Skeletal muscle tissue (tissue), 4 donors: ENCODE measurements around the gene RIC8B. TPM values are rescaled to one million over a fixed set of nuclear protein-coding genes. Genes with fewer than 3 reads are reported as not detected.

Source experiments
- H3K27ac ChIP-seq: one replicate; pipeline ENCODE4 v1.7.0; 2013; ENCODE audit warnings: mild to moderate bottlenecking, low read depth, low read length, inconsistent platforms
- H3K27me3 ChIP-seq, 3 donors: one replicate each; pipeline ENCODE4 v1.7.0; 2013; ENCODE audit warnings: low read length in 3 of 3; ENCODE audit not compliant: control insufficient read depth in 3 of 3, insufficient read depth in 3 of 3
- H3K36me3 ChIP-seq, 3 donors: one replicate each; pipeline ENCODE4 v1.7.0; 2013; ENCODE audit warnings: low read length in 3 of 3; ENCODE audit not compliant: control insufficient read depth in 3 of 3, insufficient read depth in 3 of 3
- H3K4me1 ChIP-seq, 3 donors: one replicate each; pipeline ENCODE4 v1.7.0; 2013; ENCODE audit warnings: low read length in 3 of 3, mild to moderate bottlenecking in 3 of 3; ENCODE audit not compliant: control insufficient read depth in 3 of 3, insufficient read depth in 3 of 3
- H3K4me3 ChIP-seq, 3 donors: one replicate each; pipeline ENCODE4 v1.7.0; 2013; ENCODE audit warnings: low read length in 3 of 3
- H3K9ac ChIP-seq, 3 donors: one replicate each; pipeline ENCODE4 v1.7.0; 2013; ENCODE audit warnings: low read length in 3 of 3, mild to moderate bottlenecking in 3 of 3, moderate library complexity in 2 of 3, low read depth in 1 of 3
- H3K9me3 ChIP-seq, 3 donors: one replicate each; pipeline ENCODE4 v1.7.0; 2013; ENCODE audit warnings: low read length in 3 of 3; ENCODE audit not compliant: control insufficient read depth in 3 of 3
- total RNA-seq: library from RNA; depleted of rRNA; stranded (reverse); fragments of >200 nt; gene quantifications from one replicate; pipeline ENCODE4 v1.2.3, GENCODE V29; 2014
- donor health status: Osteomylitis.

The RIC8B gene
- total RNA-seq, 1 donor from 2014 or later: 19.3 TPM

- no peak overlapping the region for H3K27ac ChIP-seq
- H3K9ac ChIP-seq: no peak overlapping the region
- H3K9me3 ChIP-seq: no peaks in the 10 kb centered on the region
- H3K4me3 ChIP-seq: no peak overlapping the region
- H3K36me3 ChIP-seq: peaks cover 4 to 9% (median 5%) of the 10 kb centered on the region in 3 donors
- no peaks in the 10 kb centered on the region for H3K4me1 ChIP-seq
- H3K27me3 ChIP-seq: no peaks in the 10 kb centered on the region
Observed at GRCh38 chr12:106791531-106791930, 17.0 kb downstream of the RIC8B start.

- H3K27ac ChIP-seq: no peak overlapping the region
- no peak overlapping the region for H3K9ac ChIP-seq
- H3K4me3 ChIP-seq: no peak overlapping the region
- H3K9me3 ChIP-seq: no peaks in the 10 kb centered on the region
- no peaks in the 10 kb centered on the region for H3K4me1 ChIP-seq
- H3K27me3 ChIP-seq: no peaks in the 10 kb centered on the region
- H3K36me3 ChIP-seq: peaks cover 4 to 9% (median 5%) of the 10 kb centered on the region in 3 donors
Observed at GRCh38 chr12:106794369-106794768, 19.9 kb downstream of the RIC8B start.

GRCh38 chr12:106801167-106801708, 26.8 kb downstream of the RIC8B start:
- H3K9ac ChIP-seq: no peak overlapping the region
- H3K4me3 ChIP-seq: no peak overlapping the region
- H3K36me3 ChIP-seq: peaks cover 0 to 5% (median 0%) of the 10 kb centered on the region in 3 donors
- H3K9me3 ChIP-seq: no peaks in the 10 kb centered on the region
- no peaks in the 10 kb centered on the region for H3K27me3 ChIP-seq
- H3K4me1 ChIP-seq: peaks cover 6 to 10% (median 6%) of the 10 kb centered on the region in 3 donors
- peak overlapping the region; percentile 59 for H3K27ac ChIP-seq

- Histone ChIP-seq H3K36me3 (peaks cover 0 to 5% (median 0%) of the 10 kb centered on the region in 3 donors), H3K9me3 (no peaks in the 10 kb centered on the region), H3K27ac (peak overlapping the region; percentile 59), H3K4me3 (no peak overlapping the region), H3K9ac (no peak overlapping the region), H3K27me3 (no peaks in the 10 kb centered on the region), H3K4me1 (peaks cover 6 to 10% (median 6%) of the 10 kb centered on the region in 3 donors)
Observed at GRCh38 chr12:106801830-106802533, 27.5 kb downstream of the RIC8B start.

GRCh38 chr12:106804668-106805067, 30.2 kb downstream of the RIC8B start:
- Histone ChIP-seq H3K9me3 (no peaks in the 10 kb centered on the region), H3K4me3 (no peak overlapping the region), H3K27me3 (no peaks in the 10 kb centered on the region), H3K27ac (no peak overlapping the region), H3K36me3 (peaks cover 0 to 5% (median 0%) of the 10 kb centered on the region in 3 donors), H3K9ac (no peak overlapping the region), H3K4me1 (peaks cover 6 to 10% (median 6%) of the 10 kb centered on the region in 3 donors)

GRCh38 chr12:106814714-106815113, 40.2 kb downstream of the RIC8B start:
- Histone ChIP-seq H3K9ac (no peak overlapping the region), H3K4me1 (no peaks in the 10 kb centered on the region), H3K9me3 (no peaks in the 10 kb centered on the region), H3K27me3 (no peaks in the 10 kb centered on the region), H3K36me3 (peaks cover 5 to 14% (median 14%) of the 10 kb centered on the region in 3 donors), H3K4me3 (no peak overlapping the region), H3K27ac (no peak overlapping the region)

GRCh38 chr12:106815741-106816140, 41.3 kb downstream of the RIC8B start:
- no peak overlapping the region for H3K4me3 ChIP-seq
- H3K27me3 ChIP-seq: no peaks in the 10 kb centered on the region
- H3K9me3 ChIP-seq: no peaks in the 10 kb centered on the region
- no peaks in the 10 kb centered on the region for H3K4me1 ChIP-seq
- no peak overlapping the region for H3K27ac ChIP-seq
- H3K36me3 ChIP-seq: peaks cover 5 to 14% (median 14%) of the 10 kb centered on the region in 3 donors
- H3K9ac ChIP-seq: no peak overlapping the region

GRCh38 chr12:106816231-106816630, 41.7 kb downstream of the RIC8B start:
- Histone ChIP-seq H3K4me1 (no peaks in the 10 kb centered on the region), H3K9ac (no peak overlapping the region), H3K27ac (no peak overlapping the region), H3K9me3 (no peaks in the 10 kb centered on the region), H3K4me3 (no peak overlapping the region), H3K27me3 (no peaks in the 10 kb centered on the region), H3K36me3 (peaks cover 5 to 11% (median 9%) of the 10 kb centered on the region in 3 donors)

GRCh38 chr12:106819991-106820390, 45.5 kb downstream of the RIC8B start:
- H3K27ac ChIP-seq: no peak overlapping the region
- peaks cover 3 to 8% (median 4%) of the 10 kb centered on the region in 3 donors for H3K36me3 ChIP-seq
- H3K9me3 ChIP-seq: no peaks in the 10 kb centered on the region
- H3K9ac ChIP-seq: no peak overlapping the region
- no peaks in the 10 kb centered on the region for H3K4me1 ChIP-seq
- H3K27me3 ChIP-seq: no peaks in the 10 kb centered on the region
- H3K4me3 ChIP-seq: no peak overlapping the region

GRCh38 chr12:106831699-106832098, 57.2 kb downstream of the RIC8B start:
- no peak overlapping the region for H3K27ac ChIP-seq
- no peak overlapping the region for H3K4me3 ChIP-seq
- no peak overlapping the region for H3K9ac ChIP-seq
- H3K36me3 ChIP-seq: peaks cover 0 to 5% (median 0%) of the 10 kb centered on the region in 3 donors
- no peaks in the 10 kb centered on the region for H3K9me3 ChIP-seq
- H3K27me3 ChIP-seq: no peaks in the 10 kb centered on the region
- H3K4me1 ChIP-seq: peaks cover 0 to 11% (median 5%) of the 10 kb centered on the region in 3 donors
